ENCODE data around the gene DCTD.

The DCTD gene

DNA sequence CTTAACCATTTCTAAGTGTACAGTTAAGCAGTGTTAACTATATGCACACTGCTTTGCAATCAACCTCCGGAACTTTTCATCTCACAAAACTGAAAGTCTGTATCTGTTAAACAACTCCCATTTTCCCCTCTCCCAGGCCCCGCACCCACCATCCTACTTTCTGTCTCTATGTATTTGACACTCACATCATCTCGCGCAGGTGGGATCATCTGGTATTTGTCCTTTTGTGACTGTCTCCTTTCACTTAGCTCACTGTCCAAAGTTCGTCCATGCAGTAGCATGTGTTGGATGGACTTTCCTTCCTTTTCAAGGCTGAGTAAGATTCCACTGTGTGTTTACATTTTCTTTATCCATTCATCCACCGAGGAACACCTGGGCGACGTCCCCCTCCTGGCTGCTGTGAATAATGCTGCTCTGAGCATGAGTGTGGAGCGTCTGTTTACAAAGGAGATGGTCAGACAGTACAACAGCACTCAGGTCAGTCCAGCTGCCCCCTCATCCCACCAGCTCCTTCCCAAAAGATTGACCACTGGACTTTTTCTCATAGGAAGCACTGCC is 39.8 kb downstream of the DCTD start:
- H2AFZ ChIP-seq (ENCODE audit: low read depth, low read length, severe bottlenecking) = no peak overlapping the region
- no peaks in the 10 kb centered on the region for H3K9me3 ChIP-seq (ENCODE audit: insufficient read depth, low read length)
- no peaks in the 10 kb centered on the region for H4K20me1 ChIP-seq (ENCODE audit: low read depth, low read length)
- H3K9me2 ChIP-seq (replicated peaks; ENCODE audit: insufficient read depth, low read length) = no peaks in the 10 kb centered on the region
- H3K4me3 ChIP-seq (ENCODE audit: insufficient read depth, low read length, poor library complexity, severe bottlenecking) = no peak overlapping the region
- H3K79me2 ChIP-seq (ENCODE audit: insufficient read depth, low read length) = no peaks in the 10 kb centered on the region
- no peak overlapping the region for H3K27ac ChIP-seq (ENCODE audit: low read depth, low read length)
- H3K4me2 ChIP-seq (ENCODE audit: low read depth, low read length, poor library complexity, severe bottlenecking) = no peak overlapping the region
- no peak overlapping the region for H3K9ac ChIP-seq (ENCODE audit: low read length)
- H3K36me3 ChIP-seq (ENCODE audit: low read length) = no peaks in the 10 kb centered on the region
- no peaks in the 10 kb centered on the region for H3F3A ChIP-seq (ENCODE audit: insufficient read depth)
- TF ChIP-seq CTCF (IDR thresholded peaks at IDR 0.05; ENCODE audit: insufficient read depth, low read length, poor library complexity, severe bottlenecking) (no peak), EZH2phosphoT487 (conservative IDR thresholded peaks at IDR 0.05; ENCODE audit: low read length) (no peak)
- H3K27me3 ChIP-seq (ENCODE audit: low read length) = no peaks in the 10 kb centered on the region

DNA sequence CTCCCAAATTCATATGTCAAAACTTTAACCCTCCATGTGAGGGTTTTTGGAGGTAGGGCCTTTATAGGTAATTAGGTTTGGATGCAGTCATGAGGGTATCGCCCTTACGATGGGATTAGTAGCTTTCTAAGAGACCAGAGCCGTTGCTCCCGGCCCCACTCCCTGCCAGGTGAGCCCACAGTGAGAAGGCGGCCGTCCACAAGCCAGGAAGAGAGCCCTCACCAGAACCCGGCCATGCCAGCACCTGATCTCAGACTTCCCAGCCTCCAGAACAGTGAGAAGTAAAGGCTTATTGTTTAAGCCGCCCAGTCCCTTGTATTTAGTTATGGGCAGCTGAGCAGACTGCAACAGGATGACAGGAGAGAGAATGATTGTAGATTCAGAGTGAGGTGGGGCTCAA is 40.8 kb downstream of the DCTD start:
- H2AFZ ChIP-seq (ENCODE audit: low read depth, low read length, severe bottlenecking) = no peak overlapping the region
- no peak overlapping the region for H3K9ac ChIP-seq (ENCODE audit: low read length)
- H3K4me2 ChIP-seq (ENCODE audit: low read depth, low read length, poor library complexity, severe bottlenecking) = no peak overlapping the region
- no peak for TF ChIP-seq CTCF (IDR thresholded peaks at IDR 0.05; ENCODE audit: insufficient read depth, low read length, poor library complexity, severe bottlenecking)
- no peak for TF ChIP-seq EZH2phosphoT487 (conservative IDR thresholded peaks at IDR 0.05; ENCODE audit: low read length)
- no peak overlapping the region for H3K4me3 ChIP-seq (ENCODE audit: insufficient read depth, low read length, poor library complexity, severe bottlenecking)
- no peaks in the 10 kb centered on the region for H3K79me2 ChIP-seq (ENCODE audit: insufficient read depth, low read length)
- no peaks in the 10 kb centered on the region for H3F3A ChIP-seq (ENCODE audit: insufficient read depth)
- no peaks in the 10 kb centered on the region for H4K20me1 ChIP-seq (ENCODE audit: low read depth, low read length)
- H3K27me3 ChIP-seq (ENCODE audit: low read length) = no peaks in the 10 kb centered on the region
- H3K9me3 ChIP-seq (ENCODE audit: insufficient read depth, low read length) = no peaks in the 10 kb centered on the region
- H3K36me3 ChIP-seq (ENCODE audit: low read length) = no peaks in the 10 kb centered on the region
- H3K9me2 ChIP-seq (replicated peaks; ENCODE audit: insufficient read depth, low read length) = no peaks in the 10 kb centered on the region
- H3K27ac ChIP-seq (ENCODE audit: low read depth, low read length) = no peak overlapping the region

GRCh38 chr4:182875453-182876405 is 41.5 kb downstream of the DCTD start:
- Histone ChIP-seq H3K9me2 (replicated peaks; ENCODE audit: insufficient read depth, low read length) (no peaks in the 10 kb centered on the region), H3K4me2 (ENCODE audit: low read depth, low read length, poor library complexity, severe bottlenecking) (no peak overlapping the region), H3K36me3 (ENCODE audit: low read length) (no peaks in the 10 kb centered on the region), H3K4me3 (ENCODE audit: insufficient read depth, low read length, poor library complexity, severe bottlenecking) (no peak overlapping the region), H3K9ac (ENCODE audit: low read length) (no peak overlapping the region), H3F3A (ENCODE audit: insufficient read depth) (no peaks in the 10 kb centered on the region), H2AFZ (ENCODE audit: low read depth, low read length, severe bottlenecking) (no peak overlapping the region), H3K9me3 (ENCODE audit: insufficient read depth, low read length) (no peaks in the 10 kb centered on the region), H4K20me1 (ENCODE audit: low read depth, low read length) (no peaks in the 10 kb centered on the region), H3K27ac (ENCODE audit: low read depth, low read length) (no peak overlapping the region), H3K79me2 (ENCODE audit: insufficient read depth, low read length) (no peaks in the 10 kb centered on the region), H3K27me3 (ENCODE audit: low read length) (no peaks in the 10 kb centered on the region)
- TF ChIP-seq EZH2phosphoT487 (conservative IDR thresholded peaks at IDR 0.05; ENCODE audit: low read length) (no peak), CTCF (IDR thresholded peaks at IDR 0.05; ENCODE audit: insufficient read depth, low read length, poor library complexity, severe bottlenecking) (no peak)

Data from SU-DHL-6 (cell line).